ENCODE measurements around the gene ADTRP.
A peak's percentile ranks its signal among the peaks of the same experiment; 100 is the strongest.

ADTRP gene

DNA sequence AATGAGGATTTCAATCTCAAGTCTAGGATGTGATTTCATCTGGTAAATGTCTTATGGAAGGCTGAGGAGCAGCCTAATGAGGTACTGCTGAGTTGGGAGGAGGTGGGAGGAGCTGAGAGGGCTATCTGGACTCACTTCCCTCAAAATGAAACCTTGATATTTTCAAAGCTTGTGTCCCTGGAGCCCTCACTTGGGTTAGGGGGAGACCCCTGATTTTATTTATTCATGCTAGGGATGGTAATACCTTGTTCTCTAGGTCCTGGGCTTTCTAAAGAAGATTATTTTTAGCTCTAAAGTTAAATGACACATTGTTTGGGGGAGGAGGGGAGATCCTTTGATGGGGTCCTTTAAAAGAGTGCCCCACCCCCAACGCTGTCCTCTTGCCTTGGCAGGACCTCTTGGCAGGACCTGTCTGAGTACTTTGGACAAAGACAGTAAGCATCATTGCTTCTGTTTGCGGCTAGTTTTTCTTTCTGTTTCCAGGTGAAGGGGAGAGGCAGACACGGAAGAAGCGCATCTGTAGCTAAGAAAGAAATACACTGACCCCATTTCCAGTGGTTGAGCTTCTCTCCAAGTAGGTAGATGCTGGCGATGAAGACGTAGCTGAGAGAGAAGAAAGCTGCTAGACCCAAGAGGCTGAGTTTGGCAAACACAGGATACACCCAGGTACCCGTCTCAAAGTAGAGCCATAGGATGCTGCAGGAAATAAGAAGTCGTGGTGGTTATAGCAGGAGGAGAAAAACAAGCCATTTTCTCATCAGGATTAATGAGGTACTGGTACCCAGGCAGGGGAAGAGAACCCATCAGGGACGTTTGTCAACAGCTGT is 55.6 kb downstream of the ADTRP start:
- no peak for DNase-seq

DNA sequence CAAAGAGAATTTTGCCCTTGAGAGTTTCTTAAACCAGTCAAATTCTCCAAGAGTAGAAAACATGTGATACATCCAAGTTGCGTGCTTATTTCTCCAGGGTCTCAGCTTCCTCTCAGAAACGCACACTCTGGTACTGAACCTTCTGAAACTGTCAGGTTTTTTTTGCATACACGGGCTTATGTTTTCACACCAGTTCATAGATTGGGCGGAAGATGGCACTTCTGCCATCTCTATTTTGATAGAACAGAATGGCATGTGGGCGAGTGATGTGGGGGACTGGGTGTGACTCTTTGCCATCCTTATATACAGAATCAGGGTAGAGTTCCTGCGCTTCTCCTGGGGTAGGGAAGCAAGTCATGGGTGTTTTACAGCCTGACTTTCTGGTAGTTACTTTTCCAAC is 56.4 kb downstream of the ADTRP start:
- DNase-seq: no peak

DNA sequence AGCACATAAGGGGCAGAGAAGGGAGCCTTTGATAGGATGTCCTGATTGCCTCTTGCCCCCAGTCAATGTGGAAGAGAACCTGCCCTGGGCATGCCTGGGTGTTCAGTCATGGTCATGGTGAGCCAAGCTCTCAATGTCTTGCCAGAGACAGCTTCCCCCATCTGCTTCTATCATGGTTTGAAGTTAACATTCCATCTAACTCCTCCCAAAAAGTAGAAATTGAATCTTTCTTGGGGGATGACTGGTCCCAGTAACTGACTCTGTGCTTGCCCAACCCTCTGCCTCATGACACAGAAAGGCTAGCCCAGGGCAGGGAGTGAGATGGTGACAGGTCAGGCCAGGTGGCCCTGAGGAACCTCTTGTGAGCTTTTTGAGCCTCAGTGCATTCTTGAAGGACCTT is 60.1 kb downstream of the ADTRP start:
- DNase-seq: no peak

DNA sequence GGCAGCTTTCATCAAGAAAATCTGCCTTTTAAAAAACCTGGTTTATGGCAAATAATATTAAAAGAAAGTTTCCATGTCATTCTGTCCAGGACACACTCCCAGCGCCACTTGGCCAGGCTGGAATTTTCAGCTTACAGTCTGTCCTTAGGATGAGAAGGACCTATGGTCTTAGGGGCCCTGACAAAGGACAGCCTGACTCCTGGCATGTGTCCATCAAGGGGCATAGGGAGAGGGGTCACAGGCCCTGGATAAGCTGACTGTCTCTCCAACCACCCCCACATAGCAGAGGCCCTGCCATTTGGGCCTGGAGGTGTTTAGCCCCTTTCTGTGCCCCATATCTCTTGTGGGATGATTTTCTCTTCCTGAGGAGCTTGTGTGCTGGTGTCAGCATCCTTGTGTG is 60.6 kb downstream of the ADTRP start:
- DNase-seq: no peak

DNA sequence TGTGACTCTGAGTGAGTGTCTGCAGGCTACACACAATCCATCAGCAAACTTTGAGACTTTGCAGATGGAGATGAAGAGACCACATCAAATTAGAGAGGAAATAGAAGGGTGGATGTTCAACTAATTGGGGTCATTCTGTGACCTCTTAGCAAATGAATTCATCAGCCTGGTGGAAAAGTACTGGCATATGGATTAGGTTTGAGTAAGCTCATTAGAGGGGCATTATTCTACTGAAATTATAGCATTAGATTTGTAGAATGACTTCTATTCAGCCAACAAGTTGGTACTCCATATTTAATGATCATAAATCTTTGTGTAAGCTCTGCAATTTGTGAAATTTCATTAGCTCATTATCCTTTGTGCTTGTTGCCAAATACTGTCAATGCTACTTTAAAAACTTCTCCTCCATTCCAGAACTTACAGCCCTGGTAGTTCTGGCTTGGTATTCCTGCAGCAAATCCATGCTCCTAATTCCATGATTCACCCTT is 63.8 kb downstream of the ADTRP start:
- no peak for DNase-seq

DNA sequence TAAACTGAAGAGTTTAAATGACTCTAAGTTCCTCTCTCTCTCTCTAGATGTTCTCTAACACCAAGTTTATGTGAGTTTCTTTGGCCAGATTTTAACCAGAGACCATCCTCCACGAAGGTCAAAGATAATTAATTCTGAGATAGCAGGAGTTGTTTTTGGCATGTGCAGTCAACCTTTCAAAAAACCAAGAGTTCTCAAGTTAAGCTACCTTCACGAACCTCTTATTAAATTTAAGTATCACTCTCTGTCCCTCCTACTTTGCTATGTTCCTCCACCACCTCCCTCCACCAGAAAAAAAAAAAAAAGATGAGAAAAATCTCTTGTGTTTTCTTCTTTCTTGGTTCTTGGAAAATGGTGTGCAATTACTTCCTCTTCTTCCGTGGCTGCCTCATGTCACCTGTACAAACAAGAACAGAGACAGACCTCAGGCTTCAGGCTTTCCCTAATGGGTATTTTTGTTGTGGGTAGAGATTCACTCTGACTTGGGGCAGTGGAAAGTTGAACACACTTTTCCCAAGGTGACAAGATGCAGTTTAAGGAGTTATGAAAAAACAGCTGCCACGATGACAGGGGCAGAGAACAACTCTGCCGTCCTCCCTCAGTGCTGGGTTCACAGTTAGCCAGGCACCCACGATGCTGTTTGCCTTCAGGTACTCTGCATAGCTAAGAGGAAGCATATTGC is 64.3 kb downstream of the ADTRP start:
- peak; percentile 53 for DNase-seq

DNA sequence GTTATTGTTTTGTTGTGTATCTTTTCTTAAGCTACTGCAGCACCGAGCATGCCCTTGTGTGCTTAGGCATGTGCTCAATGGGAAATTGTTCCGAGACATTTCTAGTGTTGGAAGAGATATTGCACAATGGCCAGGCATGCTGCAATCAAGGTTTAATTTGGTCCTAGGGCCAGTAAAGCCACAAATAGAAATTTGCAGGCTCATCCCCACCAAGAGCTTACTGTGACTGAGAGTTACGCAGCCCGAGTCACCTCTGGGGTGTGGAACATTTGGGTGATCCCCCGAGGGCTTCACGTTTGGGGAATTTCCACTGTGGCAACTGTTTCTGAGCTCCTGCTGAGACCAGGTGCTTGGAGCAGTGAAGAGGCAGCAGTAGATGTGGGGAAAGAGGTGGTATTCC is 65.8 kb downstream of the ADTRP start:
- no peak for DNase-seq

DNA sequence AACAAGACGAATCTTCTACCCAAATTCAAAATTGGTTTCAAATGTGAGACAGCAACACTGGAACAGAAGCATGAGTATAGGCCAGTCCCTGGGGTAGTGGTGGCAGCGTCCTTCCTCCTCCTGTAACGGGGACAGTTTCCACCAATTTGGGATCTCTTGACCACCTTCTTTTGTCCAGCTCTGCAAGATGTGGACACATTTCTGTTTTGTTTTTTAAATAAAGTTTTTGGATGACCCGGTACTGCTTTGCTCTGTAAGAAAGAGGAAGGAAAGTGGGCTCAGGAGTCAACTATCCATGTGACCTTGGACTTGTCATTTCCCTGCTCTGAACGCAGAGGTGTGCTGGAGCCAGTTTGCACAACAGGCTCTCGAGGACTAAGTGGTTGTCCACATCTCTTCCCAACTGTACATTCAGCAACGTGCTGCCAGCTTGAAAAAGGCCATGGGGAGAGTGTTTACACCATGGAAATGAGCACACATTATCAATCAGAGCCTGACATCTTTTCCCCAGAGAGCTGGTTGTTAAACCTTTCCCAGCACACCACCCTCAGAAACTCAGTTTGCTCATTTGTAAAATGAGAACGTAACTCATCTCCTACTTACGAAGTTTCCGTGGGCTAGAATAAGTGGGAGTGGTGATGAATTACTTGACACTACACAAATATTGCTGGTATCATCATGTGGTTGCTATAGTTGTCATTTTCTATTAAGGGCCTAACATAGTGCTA is 66.5 kb downstream of the ADTRP start:
- DNase-seq: no peak

DNA sequence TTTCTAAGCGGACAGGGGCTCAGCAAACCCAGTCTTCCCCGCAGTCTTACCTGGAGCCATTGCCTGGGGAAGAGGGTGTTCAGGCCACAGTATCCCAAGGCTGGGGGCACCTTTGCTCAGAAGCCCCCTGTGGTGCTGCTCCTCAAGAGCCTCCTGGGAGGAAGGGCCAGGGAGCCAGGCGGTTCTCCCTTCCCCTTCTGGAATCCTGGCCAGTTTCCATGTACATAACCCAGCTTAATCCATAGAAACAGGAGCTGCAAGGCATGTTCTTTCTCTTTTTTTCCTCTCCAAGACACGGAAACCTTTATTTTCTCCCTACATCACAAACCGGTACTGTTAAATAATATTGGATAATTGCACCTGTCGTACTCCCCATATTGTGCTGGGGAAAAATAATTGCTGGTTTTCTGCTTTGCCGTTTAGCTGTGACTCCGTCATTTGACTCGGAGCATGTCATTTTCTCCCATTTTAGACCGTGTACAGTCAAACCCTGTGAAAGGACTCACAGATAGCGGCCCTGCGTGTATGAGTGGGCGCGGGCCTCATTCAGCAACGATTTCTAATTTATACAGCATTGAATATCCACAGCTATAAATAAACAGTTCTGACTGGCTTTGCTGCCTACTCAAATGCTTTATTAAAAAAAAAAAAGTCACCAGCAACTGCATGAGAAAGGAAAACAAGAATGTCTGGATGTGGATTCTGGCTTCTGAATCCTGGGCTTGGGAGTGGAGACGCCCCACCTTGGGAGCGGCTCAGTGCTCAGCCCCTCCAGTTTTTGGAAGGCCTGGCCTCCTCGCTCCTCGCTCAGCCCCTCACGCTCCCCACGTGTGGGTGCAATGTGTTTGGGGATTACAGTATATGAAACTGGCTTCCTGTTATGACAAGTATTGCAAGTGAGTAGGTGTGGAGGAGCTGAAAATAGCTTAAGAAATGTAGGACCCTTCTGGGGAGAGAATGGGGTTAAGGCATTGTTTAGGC is 67.3 kb downstream of the ADTRP start:
- DNase-seq: no peak

DNA sequence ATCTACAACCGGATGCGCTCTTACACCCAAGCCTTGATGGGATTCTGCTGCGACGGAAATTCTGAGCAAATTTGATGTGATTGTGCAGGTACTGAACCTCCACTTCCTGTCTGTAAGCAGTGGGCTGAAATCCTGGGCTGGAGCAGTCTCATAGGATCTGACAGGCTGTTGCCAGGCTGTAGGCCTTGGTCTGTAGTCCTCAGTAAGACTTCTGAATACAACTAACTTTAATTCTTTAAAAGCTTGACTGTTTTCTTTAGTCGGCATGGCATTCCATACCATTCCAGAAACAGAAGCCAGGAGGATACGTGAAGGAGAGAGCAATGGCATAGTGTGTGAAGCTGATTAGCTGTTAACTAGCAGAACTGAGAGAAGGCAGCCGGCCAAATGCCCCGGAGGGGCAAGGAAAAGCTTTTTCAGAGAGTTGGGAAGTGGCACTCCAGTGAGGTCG is 68.3 kb downstream of the ADTRP start:
- no peak for DNase-seq

DNA sequence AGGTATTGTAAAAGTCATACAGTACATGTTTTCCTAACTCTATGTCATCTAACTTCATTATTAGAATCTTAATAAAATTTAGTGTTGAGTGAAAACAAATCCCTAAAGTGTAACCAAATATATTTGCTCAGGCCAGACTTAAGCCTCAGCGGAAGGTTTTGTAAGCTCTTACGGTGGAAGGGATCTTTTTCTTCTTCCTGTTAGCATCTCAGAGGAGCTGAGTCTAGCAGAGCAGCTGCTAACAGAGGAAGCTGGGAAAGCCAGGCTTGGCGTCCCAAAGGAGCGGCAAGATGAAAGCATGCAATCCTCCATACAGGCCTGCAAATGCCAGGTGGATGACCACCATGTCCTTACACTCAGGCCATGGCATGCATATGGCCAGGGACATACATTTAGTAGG is 72.4 kb downstream of the ADTRP start:
- DNase-seq: no peak

DNA sequence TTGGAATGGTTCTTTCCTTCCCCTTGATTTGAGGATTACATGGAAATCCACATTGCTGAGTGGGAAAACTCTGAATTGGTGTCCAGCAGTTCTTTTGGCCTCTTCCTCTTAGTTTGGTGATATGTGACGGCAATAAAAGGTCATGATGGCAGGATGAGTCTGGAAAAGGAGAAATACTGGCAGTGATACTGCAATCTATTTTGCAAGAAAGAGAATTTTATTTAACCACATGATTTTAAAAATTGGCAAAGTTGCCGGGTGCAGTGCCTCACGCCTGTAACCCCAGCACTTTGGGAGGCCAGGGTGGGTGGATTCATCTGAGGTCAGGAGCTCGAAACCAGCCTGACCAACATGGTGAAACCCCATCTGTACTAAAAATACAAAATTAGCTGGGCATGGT is 73.1 kb downstream of the ADTRP start:
- no peak for DNase-seq

DNA sequence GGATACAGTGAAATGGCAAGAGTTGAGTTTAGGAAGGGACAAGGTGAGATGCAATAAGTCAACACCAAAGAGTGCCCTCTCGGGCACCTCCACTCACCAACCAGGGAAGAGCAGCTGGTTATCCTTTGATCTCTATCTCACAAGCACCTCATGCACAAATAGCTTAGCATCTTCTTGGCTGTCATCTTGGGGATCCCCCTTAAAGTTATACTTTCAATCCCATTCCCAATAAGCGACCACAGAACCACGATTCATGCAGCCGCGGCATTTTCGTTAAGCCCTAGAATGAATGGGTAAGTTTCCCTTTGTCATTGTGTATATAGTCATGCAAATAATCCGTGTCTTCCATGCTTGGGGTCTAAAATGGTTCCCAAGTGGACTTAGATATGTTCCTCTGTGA is 73.5 kb downstream of the ADTRP start:
- DNase-seq: no peak

DNA sequence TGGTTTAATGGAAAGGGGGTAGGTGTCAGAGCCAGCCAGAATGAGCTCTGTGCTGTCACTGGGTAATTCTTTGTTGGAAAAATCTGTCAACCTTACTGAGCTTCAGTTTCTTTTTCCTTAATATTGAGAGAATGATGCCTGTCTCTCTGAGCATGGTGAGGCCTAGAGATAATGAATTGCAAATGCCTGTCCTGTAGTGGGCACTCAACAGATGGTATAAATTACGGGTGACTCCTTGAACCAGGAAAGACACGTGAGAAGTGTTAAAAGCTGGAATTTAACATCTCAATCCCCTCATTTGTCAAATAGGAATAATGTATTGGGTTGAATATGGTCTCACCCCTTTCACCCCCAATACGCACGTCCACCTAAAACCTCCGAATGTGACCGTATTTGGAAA is 74.9 kb downstream of the ADTRP start:
- no peak for DNase-seq

DNA sequence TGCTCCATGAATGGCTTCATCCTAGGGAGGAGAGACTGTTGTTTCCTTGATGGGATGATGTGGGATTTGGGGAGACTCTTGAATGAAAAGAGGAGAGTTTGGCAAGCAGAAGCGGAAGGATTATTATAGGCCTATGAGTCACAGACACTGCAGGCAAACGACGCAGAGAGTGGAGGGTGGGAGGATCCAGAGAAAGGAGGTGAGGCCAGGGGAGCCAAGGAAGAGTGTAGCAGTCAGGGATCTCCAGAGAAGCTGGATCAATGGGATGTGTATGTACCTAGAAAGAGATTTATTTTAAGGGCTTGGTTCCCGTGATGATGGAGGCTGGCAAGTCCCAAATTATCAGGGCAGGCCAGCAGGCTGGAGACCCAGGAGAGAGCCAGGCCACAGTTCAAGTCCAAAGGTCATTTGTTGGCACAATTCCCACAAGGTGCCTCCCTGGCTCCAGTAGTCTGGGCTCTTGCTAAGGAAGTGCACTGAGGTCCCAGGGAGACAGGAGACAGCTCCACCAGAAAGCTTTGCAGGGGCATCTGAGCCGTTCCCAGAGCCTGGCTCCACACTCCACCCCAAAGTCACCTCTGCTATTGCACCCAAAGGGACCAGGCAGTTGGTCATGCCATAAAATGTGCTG is 76.0 kb downstream of the ADTRP start:
- DNase-seq: peak; percentile 9

DNA sequence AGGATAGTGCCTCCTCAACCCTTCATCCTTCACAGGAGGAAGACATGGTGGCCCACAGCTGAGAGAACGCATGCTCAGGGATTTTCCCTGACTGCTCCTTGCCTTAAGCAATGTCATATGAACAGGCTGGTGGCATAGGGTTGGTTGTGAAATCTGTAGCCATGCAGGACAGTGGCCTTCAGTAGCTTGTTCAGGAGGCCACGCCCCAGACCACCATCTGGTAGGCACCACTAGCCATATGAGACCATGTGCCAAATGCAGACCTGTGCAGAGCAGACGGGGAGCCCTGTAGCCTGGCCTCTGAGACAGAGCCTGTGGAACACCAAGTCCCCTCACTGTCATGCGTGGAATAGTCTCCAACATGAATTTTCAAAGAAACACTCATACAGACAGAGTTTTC is 76.5 kb downstream of the ADTRP start:
- no peak for DNase-seq

DNA sequence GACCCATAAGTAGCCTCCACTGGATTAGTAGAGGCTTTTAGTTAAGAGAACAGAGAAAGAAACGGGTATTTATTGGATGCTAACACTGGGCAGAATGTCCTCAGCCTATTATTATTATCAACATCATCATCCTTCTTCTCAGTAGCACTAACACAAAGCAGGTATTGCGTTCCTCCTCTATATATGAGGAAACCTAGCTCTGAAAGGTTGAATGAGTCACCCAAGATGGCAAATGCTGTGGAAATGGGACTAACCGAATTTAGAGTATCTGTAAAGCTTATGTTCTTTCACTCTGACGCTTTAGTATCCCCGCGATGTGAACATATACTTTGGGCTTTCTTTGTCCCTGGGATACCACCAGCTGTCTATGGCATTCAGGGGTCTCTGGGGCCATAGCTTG is 77.0 kb downstream of the ADTRP start:
- no peak for DNase-seq

DNA sequence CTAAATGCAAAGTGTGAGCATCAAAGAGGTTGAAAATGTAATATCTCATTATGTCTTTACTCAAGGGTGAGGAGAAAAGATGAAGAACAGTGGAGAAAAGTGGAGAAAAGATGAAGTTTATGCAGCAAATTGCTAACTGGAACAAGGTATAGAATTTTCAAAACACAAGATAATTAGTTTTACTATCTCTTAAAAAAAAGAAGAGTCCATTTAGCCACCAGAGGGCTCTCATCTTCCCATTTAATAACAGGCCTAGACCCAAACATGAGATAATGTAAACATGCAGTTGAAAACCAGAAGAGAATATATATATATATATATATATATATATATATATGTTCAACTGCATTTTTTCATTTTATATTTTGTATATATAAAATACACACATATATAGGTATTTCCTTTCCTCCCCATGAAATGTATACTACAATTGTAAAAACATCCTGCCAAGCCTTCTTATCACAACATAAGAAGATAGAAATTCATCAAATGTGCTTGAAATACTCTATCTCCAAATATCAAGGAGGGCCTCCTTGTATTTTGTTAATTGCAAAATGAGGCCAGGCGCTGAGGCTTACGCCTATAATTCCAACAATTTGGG is 78.4 kb downstream of the ADTRP start:
- peak; percentile 77 for DNase-seq

DNA sequence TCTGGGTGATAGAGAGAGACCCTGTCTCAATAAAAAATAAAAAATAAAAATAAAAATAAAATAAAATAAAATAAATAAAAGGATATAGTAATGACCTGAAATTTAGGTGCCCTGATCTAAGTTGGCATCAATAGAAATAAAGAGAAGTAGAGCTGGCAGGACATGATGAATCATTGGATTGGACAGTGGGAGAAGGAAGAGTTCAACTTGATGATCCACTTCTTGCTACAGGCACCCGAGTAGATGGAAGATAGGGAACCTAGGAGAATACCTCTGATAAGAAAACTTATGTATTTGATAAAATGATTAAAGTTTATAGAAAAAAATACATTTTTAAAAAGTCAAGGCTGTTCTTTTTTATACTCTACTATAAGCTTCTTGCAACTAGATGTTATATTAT is 79.0 kb downstream of the ADTRP start:
- DNase-seq: no peak

DNA sequence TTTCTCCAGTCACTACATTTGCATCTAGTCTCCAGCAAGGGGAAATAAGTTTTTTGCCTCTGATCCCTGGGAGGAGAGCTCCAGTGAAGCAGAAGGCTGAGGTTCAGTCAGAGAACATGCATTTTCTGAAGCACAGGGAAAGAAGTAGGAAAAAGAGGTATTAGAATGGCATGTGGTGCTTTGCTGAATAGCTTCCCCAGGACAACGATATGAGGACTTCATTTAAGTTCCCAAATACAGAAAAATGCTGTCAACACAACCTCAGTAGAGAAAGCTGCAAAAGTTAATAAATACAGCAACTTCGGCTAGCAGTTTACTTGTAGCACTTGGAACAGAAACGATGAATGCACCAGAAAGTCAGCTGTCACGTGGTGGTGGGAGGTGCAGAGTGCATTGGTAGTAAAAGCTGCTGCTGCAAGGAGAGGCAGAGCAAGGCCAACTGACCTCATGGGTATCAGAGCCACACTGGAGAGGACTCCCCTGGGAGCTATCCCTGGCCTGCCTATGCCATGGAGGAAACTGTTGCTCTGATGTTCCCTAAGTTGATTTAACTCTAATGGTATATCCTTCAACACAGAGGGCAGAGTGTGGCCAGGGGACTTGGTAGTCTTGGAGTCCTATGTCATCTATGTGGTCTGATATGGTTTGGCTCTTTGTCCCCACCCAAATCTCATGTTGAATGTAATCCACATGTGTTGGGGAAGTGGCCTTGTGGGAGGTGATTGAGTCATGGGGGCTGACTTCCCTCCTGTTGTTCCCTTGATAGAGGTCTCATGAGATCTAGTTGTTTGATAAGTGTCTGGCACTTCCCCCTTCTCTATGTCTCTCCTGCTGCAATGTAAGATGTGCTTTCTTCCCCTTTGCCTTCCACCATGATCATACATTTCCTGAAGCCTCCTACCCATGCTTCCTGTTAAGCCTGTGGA is 85.9 kb downstream of the ADTRP start:
- no peak for DNase-seq
